Measurements from ENCODE around the gene FAM114A2.
"Not testable (repeated sequence)": the region's sequence is repeated elsewhere in the genome, so short reads cannot be mapped to it uniquely, and the experiment has no call there.

FAM114A2 gene

DNA sequence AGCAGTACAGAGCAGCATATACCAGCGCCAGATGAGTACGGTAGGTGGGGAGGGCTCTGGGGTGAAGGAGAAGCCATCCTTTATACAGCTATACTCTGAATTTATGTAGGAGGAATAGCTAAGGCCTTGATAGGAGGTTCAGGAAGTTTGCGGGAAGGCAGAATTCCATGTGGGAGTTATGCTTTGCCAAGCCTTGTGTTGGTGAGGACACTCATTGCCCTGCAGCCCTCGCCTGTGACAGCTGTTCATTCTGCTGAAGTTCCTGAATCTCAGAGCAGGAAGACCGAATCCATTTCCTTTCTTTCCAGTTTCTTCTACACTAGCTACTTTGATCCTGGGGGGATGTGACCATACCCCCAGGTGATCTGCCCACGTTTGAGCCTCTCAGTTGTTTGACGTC lies 7.8 kb upstream of the FAM114A2 start:
- DNase-seq, result no peak

DNA sequence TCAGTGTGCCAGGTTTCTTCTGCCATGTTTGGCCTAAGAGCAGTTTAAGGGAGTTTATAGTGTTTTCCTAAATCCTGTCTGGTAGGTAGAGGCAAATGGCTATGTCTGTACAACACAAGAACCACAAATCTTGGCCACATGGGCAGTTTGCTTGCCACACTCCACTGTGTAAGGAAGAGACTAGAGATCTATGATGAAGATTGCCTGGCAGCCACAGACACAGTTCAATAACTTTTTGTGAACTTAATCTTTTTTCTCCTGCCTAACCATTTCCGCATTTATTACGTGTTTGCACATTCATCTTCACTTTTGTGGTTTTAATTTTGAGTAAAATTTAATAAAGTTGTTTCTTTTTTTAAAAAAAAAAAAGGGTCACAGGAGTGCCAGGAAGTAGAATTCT lies 5.9 kb upstream of the FAM114A2 start:
- no peak for DNase-seq

DNA sequence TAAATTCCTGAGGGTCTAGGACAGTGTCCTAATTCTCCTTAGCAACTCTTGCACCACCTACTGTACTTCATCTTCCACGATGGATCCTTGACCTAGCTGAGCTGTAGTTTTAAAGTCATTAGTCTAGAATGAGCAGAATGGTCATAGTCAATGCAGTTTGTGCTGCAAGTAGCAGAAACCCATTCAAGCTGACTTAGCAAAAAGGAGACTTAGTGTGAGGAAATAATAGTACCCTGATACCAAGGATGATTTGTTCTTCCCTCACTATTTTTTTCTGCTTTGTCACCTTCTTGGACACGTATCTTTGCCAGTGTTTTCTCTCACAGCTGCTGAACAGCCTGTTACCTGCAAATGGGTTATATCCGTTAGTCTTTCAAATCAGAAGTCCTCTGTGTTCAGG lies 5.4 kb upstream of the FAM114A2 start:
- DNase-seq, result no peak

DNA sequence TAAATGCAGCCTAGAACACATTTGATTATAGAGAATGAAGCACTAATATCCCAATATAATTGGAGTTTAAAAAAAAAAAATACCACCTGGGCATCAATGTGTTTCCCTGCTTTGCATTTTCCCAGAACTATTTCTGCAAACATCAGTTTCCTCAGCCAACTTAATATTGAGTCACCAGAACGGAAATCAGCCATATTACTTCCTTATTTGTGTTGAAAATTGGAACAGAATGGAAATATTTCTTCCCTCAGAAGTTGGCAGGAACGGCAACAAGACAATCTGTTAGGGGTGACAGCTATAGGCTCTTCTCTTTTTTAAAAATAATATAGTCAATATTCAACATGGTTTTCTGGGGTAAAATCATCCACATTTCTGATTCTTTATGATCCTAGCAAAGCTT lies 4.1 kb upstream of the FAM114A2 start:
- no peak for DNase-seq

DNA sequence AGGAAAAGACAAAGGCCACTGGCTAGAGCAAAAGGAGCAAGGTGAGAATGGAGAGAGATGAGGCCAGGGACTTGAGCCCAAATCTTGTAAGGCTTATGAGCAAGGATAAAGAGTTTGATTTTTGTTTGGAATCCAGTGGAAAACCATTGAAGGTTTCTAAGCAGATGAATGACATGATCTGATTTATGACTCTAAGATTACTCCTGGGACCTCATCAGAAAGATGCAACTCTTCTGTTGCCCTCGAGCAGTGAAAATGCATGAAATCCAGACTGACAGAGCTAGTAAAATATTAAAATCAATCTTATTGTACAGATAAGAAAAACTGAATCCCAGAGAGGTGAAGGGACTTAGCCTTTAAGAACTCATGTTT lies 734 bp upstream of the FAM114A2 start:
- DNase-seq, result no peak

DNA sequence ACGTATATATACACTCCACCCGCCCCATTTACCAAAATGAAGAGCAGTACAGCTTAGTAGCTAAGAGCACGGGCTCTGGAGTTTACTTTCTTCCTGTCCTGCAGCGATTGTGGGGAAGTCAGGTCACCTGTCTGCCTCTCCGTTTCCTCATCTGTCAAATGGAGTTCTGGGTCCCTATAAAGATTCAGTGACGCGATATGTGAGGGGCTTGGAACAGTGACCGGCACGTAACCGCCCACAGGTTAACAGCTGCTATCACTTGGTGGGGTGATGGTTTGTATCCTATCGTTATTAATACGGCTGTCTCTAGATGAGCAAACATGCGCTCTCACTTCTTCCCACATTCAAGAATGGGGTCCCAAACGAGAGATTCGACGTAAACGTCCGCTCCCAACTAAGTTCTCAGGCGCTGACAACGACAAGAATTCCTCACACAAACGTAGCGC lies 426 bp downstream of the FAM114A2 start:
- DNase-seq, result peak; percentile 27

DNA sequence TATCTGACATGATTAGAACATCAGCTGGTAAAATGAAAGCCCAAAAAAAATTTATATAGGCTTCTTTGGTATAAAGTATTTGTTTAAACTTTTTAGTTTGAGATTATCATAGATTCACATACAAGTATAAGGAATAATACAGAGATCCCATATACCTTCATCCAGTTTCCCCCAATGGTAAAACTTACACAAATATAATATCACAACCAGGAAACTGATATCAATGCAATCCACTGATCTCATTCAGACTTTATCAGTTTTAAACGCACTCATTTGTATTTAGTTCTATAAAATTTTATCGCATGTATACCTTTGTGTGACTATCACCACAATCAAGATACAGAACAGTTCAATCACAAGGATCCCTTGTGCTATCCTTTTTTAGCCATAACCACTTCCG lies 3.8 kb downstream of the FAM114A2 start:
- no peak for DNase-seq

DNA sequence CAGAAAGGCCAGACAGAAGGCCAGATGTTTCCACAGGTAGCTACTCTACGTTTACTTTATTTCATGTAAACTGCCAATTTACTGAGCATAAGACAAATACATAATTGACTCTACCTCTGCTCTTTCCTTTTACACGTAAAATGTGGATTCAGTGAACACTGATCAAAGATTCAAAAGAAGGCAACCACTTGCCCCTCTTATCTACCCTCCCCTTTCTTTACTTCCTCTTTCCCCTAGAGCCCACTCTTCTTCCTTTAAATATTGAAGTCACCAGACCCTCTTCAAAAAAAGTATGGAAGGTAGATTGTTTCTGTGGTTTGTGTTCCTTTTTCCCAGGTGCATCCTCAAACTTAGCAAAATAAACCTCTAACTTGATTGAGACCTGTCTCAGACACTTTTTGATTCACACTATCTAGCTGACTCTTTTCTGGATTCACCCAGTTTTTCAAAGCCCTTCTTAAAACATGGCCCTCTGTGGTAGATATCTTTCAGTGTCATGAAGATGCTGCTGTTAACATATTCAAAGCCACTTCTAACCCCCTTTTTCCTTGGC lies 6.7 kb downstream of the FAM114A2 start:
- DNase-seq, result no peak

DNA sequence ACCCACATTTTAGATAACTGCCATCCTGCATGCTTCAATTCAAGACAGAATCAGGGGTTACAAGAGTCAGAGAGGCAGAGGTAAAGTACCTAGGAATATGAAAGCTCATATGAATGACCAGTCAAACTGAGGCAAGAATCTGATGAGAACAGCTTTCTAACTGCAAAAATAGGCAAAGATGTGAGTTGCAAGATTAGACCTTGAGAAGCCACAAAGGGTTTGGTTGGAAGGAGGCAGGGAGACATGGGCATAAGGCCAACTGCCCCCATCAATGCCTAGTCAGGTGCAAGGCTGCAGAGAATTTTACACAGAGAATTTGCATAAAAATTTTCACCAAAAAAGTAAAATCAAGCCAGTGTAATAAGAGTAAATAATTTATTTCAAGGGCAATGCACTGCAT lies 12.8 kb downstream of the FAM114A2 start:
- no peak for DNase-seq

DNA sequence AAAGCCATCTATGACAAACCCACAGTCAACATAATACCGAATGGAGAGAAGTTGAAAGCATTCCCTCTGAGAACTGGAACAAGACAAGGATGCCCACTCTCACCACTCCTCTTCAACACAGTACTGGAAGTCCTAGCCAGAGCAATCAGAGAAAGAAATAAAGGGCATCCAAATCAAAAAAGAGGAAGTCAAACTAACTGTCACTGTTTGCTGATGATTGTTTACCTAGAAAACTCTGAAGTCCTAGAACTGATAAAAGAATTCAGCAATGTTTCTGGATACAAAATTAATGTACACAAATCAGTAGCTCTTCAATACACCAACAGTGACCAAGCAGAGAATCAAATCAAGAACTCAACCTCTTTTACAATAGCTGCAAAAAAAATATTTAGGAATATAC lies 19.8 kb downstream of the FAM114A2 start:
- not testable (repeated sequence) for DNase-seq

DNA sequence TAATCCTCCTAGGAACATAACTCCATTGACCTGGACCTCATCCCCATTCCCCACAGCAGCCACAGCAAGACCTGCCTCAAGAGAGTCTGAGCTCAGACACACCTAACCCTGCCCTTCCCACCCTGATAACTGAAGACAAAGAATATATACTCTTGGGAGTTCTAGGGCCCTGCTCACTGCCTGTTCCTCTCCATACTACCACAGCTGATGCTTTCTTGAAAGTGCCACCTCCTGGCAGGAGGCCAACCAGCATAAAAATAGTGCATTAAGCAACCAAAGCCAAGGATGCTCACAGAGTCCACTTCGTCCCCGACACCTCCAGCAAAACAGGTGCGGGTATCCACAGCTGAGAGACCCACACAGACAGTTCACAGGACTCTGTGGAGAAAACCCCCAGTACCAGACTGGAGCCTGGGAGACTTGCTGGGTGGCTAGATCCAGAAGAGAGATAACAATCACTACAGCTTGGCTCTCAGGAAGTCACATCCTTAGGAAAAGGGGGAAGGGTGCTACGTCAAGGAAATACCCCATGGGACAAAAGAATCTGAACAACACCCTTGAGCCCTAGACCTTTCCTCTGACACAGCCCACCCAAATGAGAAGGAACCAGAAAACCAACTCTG lies 23.5 kb downstream of the FAM114A2 start:
- no peak for DNase-seq

DNA sequence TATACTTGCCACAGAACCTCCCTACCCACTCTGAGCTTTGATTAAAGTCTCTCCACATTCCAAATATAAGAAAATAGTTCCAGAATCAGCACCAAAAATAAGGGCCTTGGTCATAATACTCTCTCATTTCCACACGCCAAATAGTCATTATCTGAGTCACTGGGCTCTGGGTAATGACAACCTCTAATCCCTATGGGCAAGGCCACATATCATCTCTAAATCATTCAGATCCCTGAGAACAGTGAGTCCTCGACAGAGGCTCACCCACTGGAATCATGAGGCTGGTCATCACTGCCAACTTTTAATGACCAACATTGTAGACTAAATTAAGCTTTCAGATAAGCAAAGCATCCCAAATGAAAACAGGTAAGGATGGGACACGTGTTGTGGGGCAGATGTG lies 28.1 kb downstream of the FAM114A2 start:
- no peak for DNase-seq

DNA sequence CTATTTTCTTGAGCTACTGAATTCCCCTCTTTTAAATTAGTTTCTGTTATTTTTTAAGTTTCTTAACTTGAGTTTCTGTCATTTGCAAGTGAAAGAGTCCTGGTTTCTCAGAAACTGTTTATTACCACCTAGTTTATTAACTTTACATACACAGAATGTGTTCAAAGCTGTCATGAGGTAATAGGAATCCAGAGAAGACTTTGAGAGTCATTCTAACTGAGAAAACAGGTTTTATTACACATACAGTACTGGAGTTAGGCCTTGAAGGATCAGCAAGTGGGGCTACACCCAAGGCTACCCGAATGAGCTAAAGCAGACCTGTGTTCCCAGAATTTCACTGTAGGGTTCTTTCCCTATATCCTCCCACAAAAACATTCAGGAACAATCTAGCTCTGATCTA lies 33.1 kb downstream of the FAM114A2 start:
- DNase-seq, result no peak

DNA sequence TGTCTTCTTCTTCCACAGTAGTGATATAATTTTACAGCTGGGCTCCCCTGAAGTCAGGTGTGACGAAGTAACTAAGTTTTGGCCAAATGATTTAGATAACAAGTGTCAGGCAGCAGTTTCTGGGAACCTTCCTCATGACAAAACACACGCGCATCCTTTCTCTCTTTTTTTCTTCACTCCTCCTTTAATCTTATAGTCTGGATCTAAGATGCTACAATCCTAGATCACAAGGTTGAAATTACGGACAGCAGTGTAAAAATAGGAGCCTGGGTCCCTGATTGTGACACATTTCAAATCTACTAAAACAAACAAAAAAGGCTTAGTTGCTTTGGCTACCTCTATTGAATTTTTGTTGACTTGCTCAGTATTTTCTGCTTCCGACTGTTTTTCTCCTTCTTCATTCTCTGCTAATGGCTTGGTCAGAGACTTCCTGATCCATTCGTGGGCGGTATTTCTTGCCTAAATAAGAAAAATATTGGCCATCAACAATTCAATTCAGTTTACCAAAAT lies 36.1 kb downstream of the FAM114A2 start:
- DNase-seq, result no peak

DNA sequence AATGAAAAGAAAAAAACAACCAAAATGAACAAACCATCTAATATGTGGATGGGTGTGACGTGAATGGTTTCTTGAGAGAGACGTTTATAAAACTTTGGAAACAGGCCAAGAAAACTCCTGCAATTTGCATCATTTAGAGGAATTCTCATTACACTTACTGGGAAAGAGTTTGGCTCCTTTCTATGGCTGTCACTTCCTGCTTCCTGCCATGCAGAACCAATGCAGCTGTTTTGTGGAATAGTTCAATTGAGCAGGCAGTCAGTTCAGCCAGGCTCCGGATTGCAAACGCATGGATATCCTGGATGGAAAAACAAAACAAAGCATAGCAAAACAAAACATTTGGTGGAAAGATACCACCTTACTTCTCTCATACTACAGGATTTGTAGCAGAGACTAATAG lies 36.6 kb downstream of the FAM114A2 start:
- no peak for DNase-seq

DNA sequence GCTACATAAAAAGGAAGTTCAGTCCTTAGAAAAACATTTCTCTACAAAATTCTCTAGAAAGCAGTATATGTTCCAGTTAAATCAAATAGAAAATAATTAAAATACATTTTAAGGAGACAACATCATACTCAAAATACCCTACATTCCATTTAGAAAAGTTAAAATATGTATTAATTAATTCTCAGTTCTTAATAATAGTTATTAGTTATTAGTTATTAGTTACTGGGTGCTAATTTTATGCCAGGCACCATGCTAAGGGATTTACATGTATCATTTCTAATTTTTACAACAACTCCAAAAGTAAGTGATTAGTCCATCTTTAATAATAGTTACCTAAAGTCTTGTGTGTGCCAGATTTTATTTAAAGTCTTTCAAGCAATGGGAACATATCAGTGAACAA lies 38.0 kb downstream of the FAM114A2 start:
- no peak for DNase-seq

DNA sequence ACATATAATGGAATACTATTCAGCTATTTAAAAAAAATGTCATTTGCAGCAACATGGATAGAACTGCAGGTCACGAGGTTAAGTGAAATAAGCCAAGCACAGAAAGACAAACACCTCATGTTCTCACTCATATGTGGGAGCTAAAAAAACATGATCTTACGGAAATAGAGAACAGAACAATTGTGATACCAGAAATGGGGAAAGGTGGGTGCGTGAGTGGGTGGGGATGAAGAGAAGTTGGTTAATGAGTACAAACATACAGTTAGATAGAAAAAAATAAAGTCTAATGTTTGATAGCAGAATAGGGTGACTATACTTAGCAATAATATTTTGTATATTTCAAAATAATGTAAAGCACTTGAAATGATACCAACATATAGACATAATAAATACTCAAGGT lies 38.7 kb downstream of the FAM114A2 start:
- DNase-seq, result no peak

DNA sequence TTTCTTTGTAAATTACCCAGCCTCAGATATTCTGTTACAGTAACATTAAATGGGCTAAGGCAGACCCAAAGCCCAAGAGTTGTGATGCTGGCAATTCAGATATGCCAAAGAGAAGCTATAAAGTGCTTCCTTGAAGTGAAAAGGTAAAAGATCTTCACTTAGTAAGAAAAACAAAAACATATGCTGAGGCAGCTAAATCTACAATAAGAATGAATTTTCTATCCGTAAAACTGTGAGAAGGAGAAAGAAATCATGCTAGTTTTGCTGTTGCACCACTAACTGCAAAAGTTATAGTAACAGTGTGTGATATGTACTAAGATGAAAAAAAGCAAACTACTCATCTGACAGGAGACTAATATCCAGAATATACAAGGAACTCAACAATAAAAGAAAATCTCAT lies 39.9 kb downstream of the FAM114A2 start:
- DNase-seq, result no peak

DNA sequence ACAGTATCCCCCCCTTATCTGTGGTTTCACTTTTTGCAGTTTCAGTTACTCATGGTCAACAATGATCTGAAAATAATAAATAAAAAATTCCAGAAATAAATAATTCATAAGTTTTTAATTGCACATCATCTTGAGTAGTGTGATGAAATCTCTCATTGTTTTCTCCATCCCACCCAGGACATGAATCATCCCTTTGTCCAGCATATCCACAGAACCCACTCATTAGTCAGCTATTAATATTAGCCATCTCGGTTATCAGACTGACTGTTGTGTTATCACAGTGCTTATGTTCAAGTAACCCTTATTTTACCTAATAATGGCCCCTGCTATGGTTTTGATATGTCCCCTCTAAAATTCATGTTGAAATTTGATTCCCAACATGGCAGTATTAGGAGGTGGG lies 40.7 kb downstream of the FAM114A2 start:
- no peak for DNase-seq

DNA sequence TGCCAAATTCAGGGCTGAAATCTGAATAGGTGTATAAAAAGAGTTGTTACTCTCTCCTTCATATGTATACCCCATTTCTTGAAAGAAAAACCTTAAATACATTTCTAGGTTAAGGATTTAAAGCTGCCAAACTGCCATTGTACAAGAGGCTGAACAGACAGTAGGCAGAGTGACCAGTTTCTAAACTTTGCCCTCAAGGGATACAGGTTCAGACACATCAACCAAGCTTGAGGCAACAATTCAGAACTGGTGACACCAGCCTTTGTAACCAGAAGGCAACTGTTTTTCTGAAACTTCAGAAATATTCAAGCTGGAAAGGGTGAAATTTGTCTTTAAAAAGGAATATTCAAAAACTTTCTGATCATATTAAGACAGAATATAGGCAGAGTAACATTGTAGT lies 47.5 kb downstream of the FAM114A2 start:
- DNase-seq, result no peak

DNA sequence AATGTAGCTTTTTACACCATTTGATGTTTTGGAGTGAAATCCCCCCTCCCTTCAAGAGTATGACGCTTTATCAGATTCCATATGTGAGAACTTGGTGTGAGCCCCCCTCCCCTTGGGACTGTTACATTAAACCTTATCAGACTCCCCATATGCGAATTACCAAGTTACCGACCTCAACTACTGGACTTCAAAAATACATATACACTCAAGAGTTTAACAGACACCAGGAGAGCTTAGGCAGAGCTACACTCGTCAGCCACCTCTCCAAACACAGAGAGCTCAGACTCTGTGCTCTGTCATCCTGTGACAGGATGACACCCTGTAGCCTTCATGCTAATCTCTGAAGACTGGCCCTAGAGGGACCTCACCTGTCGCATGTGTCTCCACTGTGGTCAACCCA lies 50.2 kb downstream of the FAM114A2 start:
- DNase-seq, result no peak

DNA sequence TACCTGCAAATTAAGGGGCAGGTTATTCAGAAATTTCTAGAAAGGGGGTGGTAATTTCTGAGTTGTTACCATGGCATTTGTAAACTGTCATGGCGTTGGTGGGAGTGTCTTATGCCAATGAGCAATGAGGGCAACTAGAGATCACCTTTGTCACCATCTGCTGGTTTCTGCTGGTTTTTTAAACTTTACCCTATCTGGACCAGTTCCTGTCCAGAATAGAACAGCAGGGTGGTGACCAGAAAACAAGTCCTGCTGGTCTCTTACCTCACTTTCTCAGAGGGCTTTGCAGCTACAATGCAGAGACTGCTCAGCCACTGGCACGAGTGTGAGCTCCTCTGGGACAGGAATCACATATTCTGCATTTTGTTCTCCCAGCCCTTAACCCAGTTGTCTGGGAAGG lies 51.4 kb downstream of the FAM114A2 start:
- no peak for DNase-seq

DNA sequence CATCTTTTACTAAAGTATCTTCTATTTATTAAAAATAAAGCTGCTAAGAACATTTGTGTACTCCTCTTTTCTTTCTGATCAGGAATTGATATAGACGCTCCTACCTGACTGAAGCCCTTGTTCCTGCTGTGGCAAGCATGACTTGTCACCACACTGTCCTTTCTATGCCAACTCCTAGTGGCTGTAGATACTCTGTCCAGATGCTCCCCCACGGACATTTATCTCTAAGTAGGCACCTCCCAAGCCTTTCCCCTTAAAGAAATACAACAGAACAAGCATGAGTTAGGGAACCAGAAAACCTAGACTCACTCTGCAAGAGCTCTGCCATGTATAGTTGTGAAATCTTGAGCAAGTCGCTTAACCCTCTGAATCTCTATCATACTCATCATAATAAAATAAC lies 53.2 kb downstream of the FAM114A2 start:
- DNase-seq, result no peak

DNA sequence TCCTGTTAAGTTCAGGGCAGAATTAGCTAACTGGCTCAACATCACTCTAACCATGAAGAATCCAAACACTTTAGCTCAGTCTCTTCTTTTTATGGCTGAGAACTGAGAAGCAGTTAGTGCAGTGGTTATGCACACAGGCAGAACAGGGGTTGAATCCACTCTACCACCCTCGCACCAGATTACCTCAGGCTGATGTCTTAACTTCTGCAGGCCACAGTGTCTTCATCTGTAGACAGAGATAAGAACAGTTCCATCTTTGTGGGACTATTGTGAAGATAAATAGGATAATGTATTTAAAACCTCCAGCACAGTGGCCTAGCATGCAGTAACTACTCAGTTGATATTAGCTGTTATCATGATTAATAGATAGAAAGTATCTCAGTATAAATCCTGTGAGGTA lies 54.8 kb downstream of the FAM114A2 start:
- no peak for DNase-seq

DNA sequence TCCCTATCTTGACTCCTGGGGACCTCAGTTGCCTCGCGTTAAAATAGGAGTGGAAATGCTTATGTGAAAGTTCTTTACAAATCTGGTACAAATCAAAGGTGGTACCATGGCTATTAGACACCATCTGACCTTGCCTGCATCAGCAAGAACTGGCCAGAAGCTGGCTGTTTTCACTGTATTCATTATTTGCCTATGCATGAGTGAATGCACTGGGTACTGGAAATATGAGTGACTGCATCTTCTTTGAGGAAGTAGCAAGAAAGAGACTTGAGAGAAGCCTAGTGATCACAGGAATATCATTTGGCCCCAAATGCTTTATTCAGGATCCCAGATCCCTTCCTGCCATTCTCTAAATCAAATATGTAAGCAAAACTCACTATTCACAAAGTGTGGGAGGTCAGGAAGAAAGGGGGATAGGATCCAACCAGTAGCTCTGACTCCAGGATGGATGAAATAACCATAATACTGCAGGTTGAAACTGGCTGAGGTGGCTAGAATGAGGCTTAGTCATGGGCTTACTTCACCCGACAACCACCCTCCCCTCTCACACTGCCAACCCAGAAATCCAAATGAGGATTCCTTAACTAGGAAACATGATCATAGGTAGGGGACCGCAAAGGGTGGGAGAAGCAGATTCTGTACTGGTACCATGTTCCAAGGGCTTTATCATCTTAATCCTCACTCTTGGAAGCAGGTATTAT lies 56.7 kb downstream of the FAM114A2 start:
- no peak for DNase-seq
